ENCODE data around the gene SF1.

GRCh38 chr11:64803158-64803845 lies 25.0 kb upstream of the SF1 start, which contains the start of gene MAP4K2:
- TF ChIP-seq CTCF (IDR thresholded peaks at IDR 0.05): peak; percentile 38
- TF ChIP-seq, protein P1, sequence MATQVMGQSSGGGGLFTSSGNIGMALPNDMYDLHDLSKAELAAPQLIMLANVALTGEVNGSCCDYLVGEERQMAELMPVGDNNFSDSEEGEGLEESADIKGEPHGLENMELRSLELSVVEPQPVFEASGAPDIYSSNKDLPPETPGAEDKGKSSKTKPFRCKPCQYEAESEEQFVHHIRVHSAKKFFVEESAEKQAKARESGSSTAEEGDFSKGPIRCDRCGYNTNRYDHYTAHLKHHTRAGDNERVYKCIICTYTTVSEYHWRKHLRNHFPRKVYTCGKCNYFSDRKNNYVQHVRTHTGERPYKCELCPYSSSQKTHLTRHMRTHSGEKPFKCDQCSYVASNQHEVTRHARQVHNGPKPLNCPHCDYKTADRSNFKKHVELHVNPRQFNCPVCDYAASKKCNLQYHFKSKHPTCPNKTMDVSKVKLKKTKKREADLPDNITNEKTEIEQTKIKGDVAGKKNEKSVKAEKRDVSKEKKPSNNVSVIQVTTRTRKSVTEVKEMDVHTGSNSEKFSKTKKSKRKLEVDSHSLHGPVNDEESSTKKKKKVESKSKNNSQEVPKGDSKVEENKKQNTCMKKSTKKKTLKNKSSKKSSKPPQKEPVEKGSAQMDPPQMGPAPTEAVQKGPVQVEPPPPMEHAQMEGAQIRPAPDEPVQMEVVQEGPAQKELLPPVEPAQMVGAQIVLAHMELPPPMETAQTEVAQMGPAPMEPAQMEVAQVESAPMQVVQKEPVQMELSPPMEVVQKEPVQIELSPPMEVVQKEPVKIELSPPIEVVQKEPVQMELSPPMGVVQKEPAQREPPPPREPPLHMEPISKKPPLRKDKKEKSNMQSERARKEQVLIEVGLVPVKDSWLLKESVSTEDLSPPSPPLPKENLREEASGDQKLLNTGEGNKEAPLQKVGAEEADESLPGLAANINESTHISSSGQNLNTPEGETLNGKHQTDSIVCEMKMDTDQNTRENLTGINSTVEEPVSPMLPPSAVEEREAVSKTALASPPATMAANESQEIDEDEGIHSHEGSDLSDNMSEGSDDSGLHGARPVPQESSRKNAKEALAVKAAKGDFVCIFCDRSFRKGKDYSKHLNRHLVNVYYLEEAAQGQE (IDR thresholded peaks at IDR 0.05; ENCODE audit: low read depth, low read length): no peak

Measured in SK-N-SH (cell line).